Skin epidermis (tissue), 12 donors: ENCODE measurements around the gene CLEC16A.
A peak's percentile ranks its signal among the peaks of the same experiment; 100 is the strongest.
"Not testable (repeated sequence)": the region's sequence is repeated elsewhere in the genome, so short reads cannot be mapped to it uniquely, and the experiment has no call there.

Experiments used
- H3K27ac ChIP-seq, 21 experiments: fragments of 200-600 bp; sonication (generic) in 11 of 21; one replicate each; pipeline ENCODE4 v1.5.0; 2020; ENCODE audit warnings: mild to moderate bottlenecking in 3 of 21, inconsistent platforms in 2 of 21, moderate library complexity in 2 of 21
- H3K4me3 ChIP-seq, 7 experiments: fragments of 200-600 bp; sonication (generic) in 2 of 7; one replicate each; pipeline ENCODE4 v1.5.0; 2020; ENCODE audit warnings: inconsistent platforms in 2 of 7, mild to moderate bottlenecking in 2 of 7, moderate library complexity in 1 of 7

The CLEC16A gene

DNA sequence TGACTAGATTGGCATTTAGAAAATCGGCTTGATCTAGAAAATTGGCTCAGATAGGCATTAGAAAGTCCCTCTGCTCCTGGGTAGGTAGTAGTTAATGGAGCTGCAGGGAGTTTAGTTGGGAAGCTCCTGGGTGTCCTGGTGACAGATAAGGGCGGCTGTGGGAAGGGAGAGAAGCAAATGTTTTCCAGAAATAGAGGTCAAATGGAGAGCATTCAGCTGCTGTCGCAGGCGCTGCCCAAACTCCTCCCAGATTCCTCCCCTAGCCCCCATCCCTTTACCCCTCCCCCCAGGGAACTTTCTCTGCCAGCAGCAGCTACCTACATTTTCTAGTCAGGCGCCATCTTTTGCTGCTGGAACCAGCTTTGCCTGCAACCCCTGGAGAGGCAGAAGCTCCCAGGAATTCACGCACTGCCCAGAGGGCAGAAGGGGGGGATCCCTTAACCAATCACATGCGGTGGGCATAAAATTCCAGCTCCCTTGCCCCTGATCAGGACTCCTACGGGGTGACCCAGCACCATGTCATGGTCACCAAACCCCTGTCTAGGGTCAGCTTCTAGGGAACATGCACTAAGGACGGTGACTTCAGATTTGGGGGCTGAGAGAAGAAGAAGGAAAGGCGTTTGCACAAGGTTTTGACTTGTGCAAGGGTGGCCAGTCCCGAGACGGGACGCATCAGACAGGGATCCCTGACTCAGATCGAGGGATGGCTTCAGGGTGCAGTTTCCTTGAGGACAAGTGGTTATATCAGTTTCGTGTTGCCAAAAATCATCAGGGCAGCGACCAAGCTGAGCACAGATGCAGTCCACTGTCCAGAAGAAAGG is 267.8 kb downstream of the CLEC16A start:
- no peak overlapping the region for H3K27ac ChIP-seq
- H3K4me3 ChIP-seq: no peak overlapping the region

DNA sequence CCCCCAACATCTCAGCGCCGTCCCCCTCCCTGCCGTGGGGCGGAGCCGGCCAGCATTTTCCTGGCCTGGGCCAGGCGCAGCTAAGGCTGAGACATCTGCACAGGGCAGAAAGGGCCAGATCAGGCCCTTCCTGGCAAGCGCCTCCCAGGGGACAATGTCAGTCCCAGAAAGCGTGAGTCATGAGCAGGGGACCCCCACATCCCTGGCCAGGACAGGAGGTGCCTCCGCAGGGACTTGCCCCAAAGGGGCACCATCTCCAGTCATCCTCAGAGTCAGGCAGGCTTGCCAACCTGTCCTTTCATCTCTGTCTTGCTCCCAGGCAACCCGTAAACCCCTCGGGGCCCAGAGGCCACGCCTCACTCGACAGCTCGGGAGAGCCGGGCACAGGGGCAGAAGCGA is 268.4 kb downstream of the CLEC16A start:
- Histone ChIP-seq H3K27ac (peak overlapping the region in 1 of 21 experiments; percentile 53), H3K4me3 (no peak overlapping the region)

DNA sequence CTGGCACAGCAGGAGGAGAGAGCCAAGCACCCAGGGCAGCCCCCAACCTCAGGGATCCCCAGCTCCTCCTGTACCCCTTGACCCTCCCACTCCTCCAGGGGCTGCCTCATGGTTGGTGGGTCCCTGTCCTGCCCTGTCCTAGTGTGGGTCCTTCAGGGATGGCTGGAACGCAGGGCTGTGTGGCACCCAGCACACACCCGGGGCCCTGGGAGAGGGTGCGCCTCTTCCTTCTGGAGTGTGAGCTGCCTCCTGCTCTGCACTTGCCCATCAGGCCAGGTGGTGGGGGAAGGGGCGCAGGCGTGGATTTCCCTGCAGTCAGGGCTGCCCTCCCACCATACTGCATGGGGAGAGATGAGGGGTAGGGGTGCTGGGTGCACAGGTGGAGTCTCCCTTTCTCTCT is 269.0 kb downstream of the CLEC16A start:
- Histone ChIP-seq H3K27ac (peak overlapping the region in 1 of 21 experiments; percentile 53), H3K4me3 (no peak overlapping the region)

DNA sequence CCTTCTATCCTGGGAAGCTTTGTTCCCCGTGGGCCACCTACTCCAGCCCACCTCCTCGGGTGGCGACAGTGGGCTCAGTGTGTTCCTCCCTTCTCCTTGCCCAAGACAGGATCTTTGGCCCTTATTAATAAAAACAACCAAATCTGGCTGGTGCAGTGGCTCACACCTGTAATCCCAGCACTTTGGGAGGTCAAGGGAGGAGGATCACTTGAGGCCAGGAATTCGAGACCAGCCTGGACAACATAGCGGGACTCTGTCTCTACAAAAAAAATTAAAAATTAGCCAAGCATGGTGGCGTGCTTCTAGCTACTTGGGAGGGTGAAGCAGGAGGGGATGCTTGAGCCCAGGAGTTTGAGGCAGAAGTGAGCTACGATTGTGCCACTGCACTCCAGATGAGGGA is 269.4 kb downstream of the CLEC16A start:
- H3K4me3 ChIP-seq: no peak overlapping the region

DNA sequence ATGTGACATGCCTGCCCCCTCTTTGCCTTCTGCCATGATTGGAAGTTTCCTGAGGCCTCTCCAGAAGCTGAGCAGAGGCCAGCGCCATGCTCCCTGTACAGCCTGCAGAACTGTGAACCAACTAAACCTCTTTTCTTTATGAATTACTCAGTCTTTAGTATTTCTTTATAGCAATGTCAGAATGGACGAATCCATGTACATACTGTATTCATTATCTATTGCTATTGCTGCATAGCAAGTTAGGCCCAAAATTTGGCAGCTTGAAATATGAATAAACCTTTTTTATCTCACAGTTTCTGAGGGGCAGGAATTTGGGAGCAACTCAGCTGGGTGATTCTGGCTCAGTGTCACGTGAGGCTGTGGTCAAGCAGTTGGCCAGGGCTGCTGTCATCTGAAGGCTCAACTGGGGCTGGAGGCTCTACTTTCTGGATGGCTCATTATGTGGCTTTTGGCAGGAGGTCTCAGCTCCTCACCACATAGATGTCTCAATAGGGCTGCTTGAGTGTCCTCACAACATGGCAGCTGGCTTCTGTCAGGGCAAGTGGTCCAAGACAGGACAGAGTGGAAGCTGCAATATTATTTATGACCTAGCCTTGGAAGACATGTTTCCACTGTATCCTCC is 271.7 kb downstream of the CLEC16A start:
- no peak overlapping the region for H3K27ac ChIP-seq
- no peak overlapping the region for H3K4me3 ChIP-seq

More for the DNA sequence above, 269.4 kb downstream of the CLEC16A start:
- H3K27ac ChIP-seq: no peak overlapping the region

DNA sequence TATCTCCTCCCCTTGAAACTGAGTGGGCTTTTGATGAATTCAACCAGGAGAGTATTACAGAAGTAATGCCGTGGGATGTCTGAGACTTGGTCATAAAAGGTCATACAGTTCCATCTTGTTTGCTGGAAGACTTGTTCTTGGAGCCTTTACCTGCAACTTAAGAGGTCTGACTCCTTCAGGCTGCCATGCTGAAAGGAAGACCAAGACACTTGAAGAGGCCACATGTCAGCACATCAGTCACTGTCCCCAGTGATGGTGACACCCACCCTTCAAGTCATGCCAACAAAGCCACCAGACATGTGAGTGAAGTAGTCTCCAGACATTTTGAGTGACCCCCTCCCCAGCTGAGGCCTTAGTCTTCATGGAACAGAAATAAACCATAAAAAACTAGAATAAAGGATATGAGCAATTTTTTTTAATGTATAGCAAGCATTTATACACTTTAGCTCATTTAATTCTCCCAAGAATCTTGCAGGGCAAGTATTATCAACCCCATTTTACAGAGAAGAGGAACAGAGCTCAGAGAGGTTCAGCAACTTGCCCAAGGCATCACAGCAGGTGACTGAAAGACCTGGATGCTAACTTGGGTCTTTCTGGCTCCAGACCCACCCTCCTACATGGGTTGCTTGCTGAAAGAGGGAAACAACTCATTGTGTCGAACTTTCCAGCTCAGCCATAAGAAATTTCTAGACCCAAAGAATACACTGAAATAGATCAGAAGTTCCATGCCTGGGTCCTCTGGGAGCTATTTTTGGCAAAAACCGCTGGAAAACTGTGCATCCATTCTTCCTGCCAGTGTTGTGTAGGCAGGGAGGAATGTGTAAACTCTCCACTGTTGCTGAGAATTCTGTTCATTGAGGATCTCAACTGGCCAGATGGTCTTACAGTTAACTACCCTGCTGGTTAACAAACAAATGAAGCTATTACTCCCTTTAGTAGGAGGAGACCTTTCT is 273.6 kb downstream of the CLEC16A start:
- H3K27ac ChIP-seq: no peak overlapping the region
- H3K4me3 ChIP-seq: no peak overlapping the region

DNA sequence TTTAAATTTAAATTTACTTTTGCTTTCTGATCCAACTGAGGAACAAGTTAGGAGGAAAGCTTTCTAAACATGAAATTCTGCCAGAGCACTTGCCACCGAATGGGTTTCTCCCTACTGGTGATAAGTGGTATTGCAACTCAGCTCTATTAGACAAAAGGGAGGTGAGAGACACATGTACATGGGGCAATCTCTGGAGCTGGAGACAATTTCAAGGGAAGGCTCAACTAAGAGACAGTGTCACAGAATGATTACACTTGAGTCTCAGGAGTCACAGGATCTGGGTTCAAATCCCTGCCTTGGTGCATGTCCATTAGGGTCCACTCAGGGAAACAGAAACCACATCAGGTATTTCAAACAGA is 274.2 kb downstream of the CLEC16A start:
- Histone ChIP-seq H3K4me3 (no peak overlapping the region), H3K27ac (no peak overlapping the region)

DNA sequence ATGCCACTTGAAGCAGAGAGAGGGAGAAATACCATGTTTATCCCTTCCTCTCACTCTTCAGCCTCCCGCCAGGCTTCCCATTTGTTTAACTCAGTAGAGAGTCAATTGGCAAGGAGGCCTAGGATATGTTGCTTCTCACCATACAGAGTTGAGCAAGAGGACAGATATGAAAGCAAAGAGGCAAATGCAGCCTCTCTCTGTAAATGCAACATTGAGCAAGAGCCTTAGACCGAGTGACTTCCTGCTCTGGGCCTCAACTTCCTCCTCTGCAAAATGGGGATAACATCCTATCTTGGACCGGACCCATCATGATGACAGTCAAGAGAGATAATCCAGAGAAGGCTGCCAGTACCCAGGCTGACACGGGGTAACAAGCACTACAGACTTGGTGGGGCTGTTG is 274.8 kb downstream of the CLEC16A start:
- Histone ChIP-seq H3K27ac (peak overlapping the region in 1 of 21 experiments; percentile 14), H3K4me3 (no peak overlapping the region)

DNA sequence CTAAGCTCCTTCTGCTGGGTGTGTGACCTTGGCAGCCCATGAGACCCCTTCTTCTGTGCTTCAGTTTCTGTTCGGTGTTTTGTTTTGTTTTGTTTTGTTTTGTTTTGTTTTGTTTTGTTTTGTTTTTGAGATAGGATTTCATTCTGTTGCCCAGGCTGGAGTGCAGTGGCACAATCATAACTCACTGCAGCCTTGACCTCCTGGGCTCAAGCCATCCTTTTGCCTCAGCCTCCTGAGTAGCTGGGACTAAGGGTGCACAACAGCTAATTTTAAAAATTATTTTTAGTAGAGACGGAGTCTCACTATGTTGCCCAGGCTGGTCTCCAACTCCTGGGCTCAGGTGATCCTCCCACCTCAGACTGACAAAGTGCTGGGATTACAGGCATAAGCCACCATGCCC is 276.1 kb downstream of the CLEC16A start:
- H3K4me3 ChIP-seq, H3K27ac ChIP-seq: not testable (repeated sequence)

DNA sequence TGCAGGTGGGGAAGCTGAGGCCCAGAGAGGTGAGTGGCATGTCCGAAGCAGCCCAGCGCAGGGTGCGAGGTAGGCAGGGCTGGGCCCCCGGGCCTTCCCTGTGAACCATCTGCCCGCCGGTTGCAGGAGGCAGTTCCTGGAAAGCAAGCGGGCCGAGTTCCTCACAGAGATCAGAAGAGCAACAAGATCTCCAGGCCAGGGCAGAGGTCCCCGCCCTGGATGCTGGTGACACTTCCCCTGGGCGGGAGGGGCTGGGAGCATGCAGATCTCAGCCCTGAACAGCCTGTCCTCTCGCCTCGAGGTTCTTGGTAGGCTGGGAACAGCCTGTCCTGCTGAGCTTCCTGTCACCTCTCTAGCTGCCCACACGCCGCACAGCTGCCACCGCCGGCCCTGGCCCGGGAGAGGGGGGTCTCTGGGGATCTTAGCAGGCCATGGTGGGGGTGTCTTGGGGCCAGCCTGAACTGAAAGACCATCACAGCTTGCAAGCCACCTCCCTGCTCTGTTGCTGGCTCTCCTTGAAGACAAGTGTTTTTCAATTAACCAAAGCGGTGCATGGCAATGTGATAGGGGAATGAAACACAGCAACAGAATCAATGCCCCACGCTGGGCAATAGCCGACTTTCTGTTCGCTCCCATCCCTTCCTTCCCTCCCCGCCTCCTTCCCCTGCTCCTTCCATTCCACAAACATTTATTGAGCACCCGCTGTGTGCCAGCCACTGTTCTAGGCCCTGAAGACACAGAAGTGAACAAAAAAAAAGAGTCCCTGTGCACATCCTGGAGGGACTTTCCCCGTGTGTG is 279.9 kb downstream of the CLEC16A start:
- Histone ChIP-seq H3K27ac (peak overlapping the region in 15 of 21 experiments; percentile 10 to 85 (median 60)), H3K4me3 (no peak overlapping the region)

DNA sequence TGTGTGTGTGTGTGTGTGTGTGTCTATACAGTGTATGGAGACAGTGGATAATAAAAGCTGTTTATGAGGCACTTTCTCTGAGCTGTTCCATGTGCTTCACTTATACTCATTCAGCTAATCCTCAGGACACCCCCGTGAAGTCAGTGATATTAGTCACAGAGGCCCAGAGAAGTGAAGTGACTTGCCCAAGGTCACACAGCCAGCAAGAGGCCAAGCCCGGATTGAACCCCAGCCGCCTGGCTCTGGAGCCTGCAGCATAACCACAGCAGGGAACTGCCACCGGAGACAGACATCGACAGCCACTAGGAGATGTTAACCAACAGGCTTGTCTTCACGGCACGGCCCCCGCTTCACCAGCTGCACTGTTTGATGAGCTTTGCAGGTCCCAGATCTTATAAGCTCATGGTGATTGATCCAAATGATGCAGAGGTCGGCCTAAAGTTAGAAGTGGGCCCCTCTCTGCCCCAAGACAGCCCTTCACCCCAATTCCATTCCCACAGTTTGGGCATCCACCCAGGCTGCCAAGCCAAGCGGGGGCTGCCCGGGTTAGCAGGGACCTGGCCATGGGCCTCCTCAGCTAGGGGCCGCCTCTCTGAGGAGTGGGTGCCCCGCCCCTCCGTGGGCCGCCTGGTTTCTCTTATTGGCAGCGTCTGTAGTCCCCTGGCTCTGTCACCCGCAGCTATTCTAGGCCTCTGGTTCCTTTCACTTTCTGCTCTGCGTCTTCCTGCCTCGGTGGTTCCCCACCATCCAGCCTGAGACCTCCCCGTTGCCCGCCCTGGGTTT is 280.7 kb downstream of the CLEC16A start:
- peak overlapping the region in 1 of 7 experiments; percentile 3 for H3K4me3 ChIP-seq
- peak overlapping the region in 13 of 21 experiments; percentile 18 to 85 (median 67) for H3K27ac ChIP-seq

DNA sequence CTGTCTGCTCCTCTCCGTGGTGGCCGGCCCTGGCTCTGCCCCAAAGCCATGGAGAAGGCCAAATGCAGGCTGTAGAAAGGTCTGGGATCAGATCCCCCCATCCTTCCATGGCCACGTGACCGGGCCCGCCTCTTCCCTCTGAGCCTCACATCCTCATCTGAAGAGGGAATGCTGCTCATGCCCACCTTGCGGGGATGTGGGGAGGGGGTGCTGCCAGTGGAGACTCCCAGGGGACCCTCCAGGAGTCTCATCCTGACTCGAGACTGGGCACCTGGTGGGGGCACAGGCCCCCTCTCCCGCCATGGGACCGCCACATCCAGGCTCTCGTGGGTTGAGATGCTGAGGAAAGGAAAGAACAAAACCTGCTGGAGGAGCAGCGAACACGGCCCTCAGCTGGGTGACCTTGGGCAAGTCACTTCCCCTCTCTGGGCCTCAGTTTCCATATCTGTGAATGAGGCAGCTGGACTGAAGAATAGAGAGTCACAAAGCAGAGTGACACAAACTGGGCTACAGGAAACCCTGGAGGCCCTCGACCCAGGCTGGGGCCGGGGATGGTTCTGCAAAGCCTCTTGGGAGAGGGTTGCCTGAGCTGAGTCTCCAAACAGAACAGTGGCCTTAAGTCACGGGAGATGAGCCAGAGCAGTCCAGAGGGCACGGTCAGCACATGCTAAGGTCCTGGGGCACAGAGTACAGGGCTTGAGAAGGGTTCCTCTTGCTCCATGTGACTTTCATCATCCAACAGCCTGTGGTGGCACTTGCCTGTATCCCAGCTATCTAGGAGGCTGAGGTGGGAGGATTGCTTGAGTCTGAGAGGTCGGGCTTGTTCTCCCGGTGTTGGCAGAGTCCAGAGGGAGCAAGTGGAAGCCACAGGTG is 281.5 kb downstream of the CLEC16A start:
- peak overlapping the region in 11 of 21 experiments; percentile 34 to 85 (median 70) for H3K27ac ChIP-seq
- H3K4me3 ChIP-seq: peak overlapping the region in 1 of 7 experiments; percentile 3

DNA sequence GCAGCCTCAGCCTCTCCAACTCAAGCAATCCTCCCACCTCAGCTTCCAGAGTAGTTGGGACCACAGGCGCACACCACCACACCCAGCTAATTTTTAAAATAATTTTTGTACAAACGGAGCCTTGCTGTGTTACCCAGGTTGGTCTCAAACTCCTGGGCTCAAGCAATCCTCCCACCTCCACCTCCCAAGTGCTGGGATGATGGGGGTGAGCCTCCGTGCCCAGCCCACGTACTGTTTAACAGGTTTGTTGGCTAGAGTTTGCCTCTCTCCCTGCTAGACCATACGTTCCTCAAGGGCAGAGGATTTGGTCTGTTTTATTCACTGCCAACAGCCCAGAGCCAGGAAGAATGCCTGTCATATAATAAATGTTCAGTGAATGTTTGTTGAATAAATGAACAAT is 285.1 kb downstream of the CLEC16A start:
- no peak overlapping the region for H3K27ac ChIP-seq
- H3K4me3 ChIP-seq: no peak overlapping the region

DNA sequence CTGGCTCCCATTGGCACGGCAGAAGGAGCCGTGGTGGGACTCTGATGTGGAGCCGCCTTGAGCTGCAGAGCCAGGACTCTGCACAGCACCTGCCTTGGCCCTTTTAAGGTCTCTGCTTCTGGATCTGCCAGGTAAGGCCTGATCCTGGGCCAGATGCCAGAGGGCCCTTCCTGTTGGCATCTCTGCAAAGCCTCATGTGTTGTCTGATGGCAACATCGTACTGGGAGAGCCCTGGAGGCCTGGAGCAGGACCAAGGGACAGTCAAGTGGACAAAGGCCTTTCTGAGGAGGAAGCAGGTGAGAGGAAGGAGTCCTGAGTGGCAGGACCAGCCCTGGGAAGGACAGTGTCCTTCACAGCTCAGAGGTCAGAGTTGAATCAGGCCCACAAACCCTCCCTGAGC is 285.5 kb downstream of the CLEC16A start:
- Histone ChIP-seq H3K4me3 (no peak overlapping the region), H3K27ac (peak overlapping the region in 1 of 21 experiments; percentile 1)

DNA sequence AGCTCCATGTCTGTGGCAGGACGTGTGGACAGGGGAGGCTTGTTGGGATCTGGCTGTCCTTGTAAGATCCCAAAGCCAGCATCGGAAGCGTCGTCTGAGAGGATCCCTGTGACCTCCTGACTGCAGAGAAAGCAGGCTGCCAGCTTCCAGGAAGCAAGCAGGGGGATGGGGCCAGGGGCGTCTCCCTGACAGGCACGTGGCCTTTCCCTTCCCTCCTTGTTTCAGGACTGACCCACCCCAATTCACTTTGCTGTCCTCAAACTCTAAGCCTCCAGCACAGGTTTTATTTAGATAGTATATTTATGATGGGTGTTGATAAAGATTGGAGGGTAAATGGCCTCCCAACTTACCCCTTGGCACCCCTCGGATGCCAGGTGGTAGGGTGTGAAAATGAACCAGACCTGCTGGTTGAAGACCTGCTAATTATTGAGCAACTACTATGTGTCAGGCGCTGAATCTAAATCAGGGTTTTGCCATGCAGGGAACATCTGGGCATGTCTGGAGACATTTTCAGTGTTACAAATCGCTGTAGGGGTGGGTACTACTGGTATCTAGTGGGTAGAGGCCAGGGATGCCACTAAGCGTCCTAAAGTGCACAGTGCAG is 287.1 kb downstream of the CLEC16A start:
- H3K27ac ChIP-seq: peak overlapping the region in 3 of 21 experiments; percentile 0 to 48 (median 45)

More for the DNA sequence above, 287.1 kb downstream of the CLEC16A start:
- no peak overlapping the region for H3K4me3 ChIP-seq
